HG03442 (cell line): ENCODE measurements around the gene PPP2CA.
"Not testable (repeated sequence)": the region's sequence is repeated elsewhere in the genome, so short reads cannot be mapped to it uniquely, and the experiment has no call there.

Experiments used
- ATAC-seq: cut with Tn5 transposase; IDR thresholded peaks from one replicate; pipeline ENCODE4 v1.9.1; 2021; ENCODE audit warnings: mild to moderate bottlenecking, moderate library complexity; ENCODE audit not compliant: unreplicated experiment

PPP2CA gene

GRCh38 chr5:134225780-134226440 lies at the start of gene PPP2CA:
Gene PPP2CA, minus strand, starts transcription at chr5:134226073. Its CDS starts 212 bp downstream, at chr5:134225861.
- ATAC-seq, result peak; percentile 82

GRCh38 chr5:134273642-134274395 lies 47.9 kb upstream of the PPP2CA start:
- ATAC-seq, result no peak

- no peak for ATAC-seq
These were observed 45.2 kb upstream of the PPP2CA start for GRCh38 chr5:134271059-134271458.

- no peak for ATAC-seq
These were observed 43.0 kb upstream of the PPP2CA start for GRCh38 chr5:134268919-134269318.

GRCh38 chr5:134268019-134268601 lies 42.2 kb upstream of the PPP2CA start:
- ATAC-seq, result no peak

- ATAC-seq, result no peak
These were observed 41.6 kb upstream of the PPP2CA start for GRCh38 chr5:134267366-134268018.

- no peak for ATAC-seq
These were observed 37.9 kb upstream of the PPP2CA start for GRCh38 chr5:134263801-134264200.

- ATAC-seq, result not testable (repeated sequence)
These were observed 36.8 kb upstream of the PPP2CA start for GRCh38 chr5:134262629-134263028.

- no peak for ATAC-seq
These were observed 33.0 kb upstream of the PPP2CA start for GRCh38 chr5:134258896-134259295.

- no peak for ATAC-seq
These were observed 31.3 kb upstream of the PPP2CA start for GRCh38 chr5:134257176-134257575.

- ATAC-seq, result no peak
These were observed 29.7 kb upstream of the PPP2CA start for GRCh38 chr5:134255418-134256150.

GRCh38 chr5:134253368-134254153 lies 27.7 kb upstream of the PPP2CA start:
- not testable (repeated sequence) for ATAC-seq

GRCh38 chr5:134252671-134253070 lies 26.8 kb upstream of the PPP2CA start:
- ATAC-seq, result no peak

GRCh38 chr5:134250949-134251348 lies 25.1 kb upstream of the PPP2CA start:
- no peak for ATAC-seq

GRCh38 chr5:134249469-134250379 lies 23.9 kb upstream of the PPP2CA start:
- no peak for ATAC-seq

- ATAC-seq, result no peak
These were observed 22.4 kb upstream of the PPP2CA start for GRCh38 chr5:134248256-134248655.

- ATAC-seq, result no peak
These were observed 21.8 kb upstream of the PPP2CA start for GRCh38 chr5:134247428-134248224.

- ATAC-seq, result no peak
These were observed 21.0 kb upstream of the PPP2CA start for GRCh38 chr5:134246771-134247427.
